Duodenal mucosa (tissue), 2 donors: ENCODE data around the gene PTDSS2.

ENCODE experiments used
- H3K27ac ChIP-seq: one replicate; pipeline ENCODE4 v1.7.0; 2013; ENCODE audit warnings: low read depth, low read length
- H3K27me3 ChIP-seq, 2 donors: one replicate each; pipeline ENCODE4 v1.7.0; 2013; ENCODE audit warnings: low read length in 2 of 2, control low read depth in 1 of 2; ENCODE audit not compliant: insufficient read depth in 2 of 2, control insufficient read depth in 1 of 2
- H3K36me3 ChIP-seq, 2 donors: one replicate each; pipeline ENCODE4 v1.7.0; 2013; ENCODE audit warnings: low read length in 2 of 2, control low read depth in 1 of 2; ENCODE audit not compliant: insufficient read depth in 2 of 2, control insufficient read depth in 1 of 2
- H3K4me1 ChIP-seq, 2 donors: one replicate each; pipeline ENCODE4 v1.7.0; 2013; ENCODE audit warnings: low read length in 2 of 2, control low read depth in 1 of 2; ENCODE audit not compliant: insufficient read depth in 2 of 2, control insufficient read depth in 1 of 2
- H3K4me3 ChIP-seq, 2 donors: one replicate each; pipeline ENCODE4 v1.7.0; 2013; ENCODE audit warnings: low read length in 2 of 2, low read depth in 1 of 2
- H3K9ac ChIP-seq, 2 donors: one replicate each; pipeline ENCODE4 v1.7.0; 2013; ENCODE audit warnings: low read length in 2 of 2, low read depth in 1 of 2
- H3K9me3 ChIP-seq, 2 donors: one replicate each; pipeline ENCODE4 v1.7.0; 2013; ENCODE audit warnings: low read length in 2 of 2, control low read depth in 1 of 2; ENCODE audit not compliant: control insufficient read depth in 1 of 2

PTDSS2 gene

GRCh38 chr11:490930-491260, 40.8 kb downstream of the PTDSS2 start:
- Histone ChIP-seq H3K9ac (no peak overlapping the region), H3K4me3 (no peak overlapping the region), H3K27ac (no peak overlapping the region), H3K36me3 (peaks cover 12 to 31% of the 10 kb centered on the region in 2 donors), H3K27me3 (no peaks in the 10 kb centered on the region), H3K9me3 (no peaks in the 10 kb centered on the region), H3K4me1 (no peaks in the 10 kb centered on the region)

- Histone ChIP-seq H3K27me3 (no peaks in the 10 kb centered on the region), H3K36me3 (peaks cover 12 to 31% of the 10 kb centered on the region in 2 donors), H3K9me3 (no peaks in the 10 kb centered on the region), H3K9ac (no peak overlapping the region), H3K4me3 (no peak overlapping the region), H3K4me1 (no peaks in the 10 kb centered on the region), H3K27ac (no peak overlapping the region)
Measured at GRCh38 chr11:491358-491757, 41.3 kb downstream of the PTDSS2 start.

GRCh38 chr11:492427-493226, 42.5 kb downstream of the PTDSS2 start:
- no peaks in the 10 kb centered on the region for H3K27me3 ChIP-seq
- no peaks in the 10 kb centered on the region for H3K9me3 ChIP-seq
- H3K4me1 ChIP-seq = no peaks in the 10 kb centered on the region
- H3K9ac ChIP-seq = no peak overlapping the region
- no peak overlapping the region for H3K4me3 ChIP-seq
- H3K36me3 ChIP-seq = peaks cover 21 to 43% of the 10 kb centered on the region in 2 donors
- H3K27ac ChIP-seq = no peak overlapping the region

- Histone ChIP-seq H3K9me3 (no peaks in the 10 kb centered on the region), H3K9ac (no peak overlapping the region), H3K36me3 (peaks cover 43 to 63% of the 10 kb centered on the region in 2 donors), H3K4me1 (no peaks in the 10 kb centered on the region), H3K27ac (no peak overlapping the region), H3K4me3 (no peak overlapping the region), H3K27me3 (no peaks in the 10 kb centered on the region)
Measured at GRCh38 chr11:494761-495536, 44.9 kb downstream of the PTDSS2 start.

GRCh38 chr11:495537-495931, 45.5 kb downstream of the PTDSS2 start:
- Histone ChIP-seq H3K27ac (no peak overlapping the region), H3K9ac (no peak overlapping the region)

GRCh38 chr11:496834-497564, 46.9 kb downstream of the PTDSS2 start:
- H3K36me3 ChIP-seq = peaks cover 50 to 74% of the 10 kb centered on the region in 2 donors
- no peak overlapping the region for H3K4me3 ChIP-seq
- no peaks in the 10 kb centered on the region for H3K27me3 ChIP-seq
- no peak overlapping the region for H3K27ac ChIP-seq
- H3K9me3 ChIP-seq = no peaks in the 10 kb centered on the region
- H3K4me1 ChIP-seq = no peaks in the 10 kb centered on the region
- H3K9ac ChIP-seq = no peak overlapping the region

More at GRCh38 chr11:495537-495931, 45.5 kb downstream of the PTDSS2 start:
- Histone ChIP-seq H3K4me3 (no peak overlapping the region), H3K36me3 (peaks cover 49 to 64% of the 10 kb centered on the region in 2 donors), H3K9me3 (no peaks in the 10 kb centered on the region), H3K27me3 (no peaks in the 10 kb centered on the region), H3K4me1 (no peaks in the 10 kb centered on the region)

- no peak overlapping the region for H3K27ac ChIP-seq
- H3K9ac ChIP-seq = no peak overlapping the region
- H3K4me3 ChIP-seq = no peak overlapping the region
- no peaks in the 10 kb centered on the region for H3K27me3 ChIP-seq
- H3K4me1 ChIP-seq = no peaks in the 10 kb centered on the region
- H3K9me3 ChIP-seq = no peaks in the 10 kb centered on the region
- H3K36me3 ChIP-seq = peaks cover 50 to 77% of the 10 kb centered on the region in 2 donors
Measured at GRCh38 chr11:497565-498296, 47.7 kb downstream of the PTDSS2 start.

GRCh38 chr11:498297-499181, 48.5 kb downstream of the PTDSS2 start:
- no peaks in the 10 kb centered on the region for H3K27me3 ChIP-seq
- no peak overlapping the region for H3K9ac ChIP-seq
- H3K36me3 ChIP-seq = peaks cover 50 to 77% of the 10 kb centered on the region in 2 donors
- peaks cover 0 to under 1% of the 10 kb centered on the region in 2 donors for H3K4me1 ChIP-seq
- no peak overlapping the region for H3K27ac ChIP-seq
- H3K9me3 ChIP-seq = no peaks in the 10 kb centered on the region
- no peak overlapping the region for H3K4me3 ChIP-seq
